IMR-90 (cell line): ENCODE results near the gene BANP. TPM values are rescaled to one million over a fixed set of nuclear protein-coding genes. Genes with fewer than 3 reads are reported as not detected.

ENCODE experiments used
- ATAC-seq: fragments of 200-7000 bp; cut with Tn5 transposase; 2 replicates; pipeline ENCODE4 v1.9.1; 2020; ENCODE audit warnings: low read depth, mild to moderate bottlenecking, moderate library complexity
- BruUV-seq: library from RNA; stranded (reverse); fragments of 400-500 nt; replicated peaks from 2 replicates; lab custom pipeline; 2021; lab: Mats Ljungman, UMichigan
- CTCF ChIA-PET: fragments of 300-600 bp; formaldehyde crosslinking; extraction: SDS; loops from one replicate; lab custom pipeline; 2021; ENCODE audit warnings: antibody characterized with exemption; lab: Yijun Ruan, JAX
- POLR2A ChIA-PET: fragments of 300-600 bp; sonication (Branson Sonifier 250); formaldehyde crosslinking; loops from one replicate; lab custom pipeline; 2022; ENCODE audit warnings: antibody characterized with exemption; ENCODE audit not compliant: unreplicated experiment; lab: Charles Lee
- DNase-seq: peaks from one replicate; pipeline ENCODE4 v3.0.0; 2013
- H2AFZ ChIP-seq: replicated peaks from 2 replicates; pipeline ENCODE3; 2013; ENCODE audit warnings: low read length, mild to moderate bottlenecking; ENCODE audit not compliant: poor library complexity
- H2AK5ac ChIP-seq: 2 replicates; pipeline ENCODE4 v1.6.1; 2013; ENCODE audit warnings: low read depth, low read length, inconsistent platforms
- H2AK9ac ChIP-seq: replicated peaks from 2 replicates; pipeline ENCODE3; 2013; ENCODE audit warnings: mild to moderate bottlenecking, low read depth, low read length, moderate library complexity; ENCODE audit not compliant: poor library complexity
- H2BK120ac ChIP-seq: 2 replicates; pipeline ENCODE4 v1.6.1; 2013; ENCODE audit warnings: low read depth, low read length, inconsistent platforms
- H2BK15ac ChIP-seq: 3 replicates; pipeline ENCODE4 v1.6.1; 2013; ENCODE audit warnings: low read depth, low read length, inconsistent platforms
- H2BK20ac ChIP-seq: 2 replicates; pipeline ENCODE4 v1.6.1; 2013; ENCODE audit warnings: low read depth, mild to moderate bottlenecking, inconsistent platforms, low read length, moderate library complexity
- H2BK5ac ChIP-seq: 2 replicates; pipeline ENCODE4 v1.6.1; 2013; ENCODE audit warnings: mild to moderate bottlenecking, low read depth, low read length, inconsistent platforms; ENCODE audit not compliant: poor library complexity, severe bottlenecking
- H3K14ac ChIP-seq: replicated peaks from 2 replicates; pipeline ENCODE4 v1.6.1; 2013; ENCODE audit warnings: low read depth, low read length, inconsistent platforms
- H3K18ac ChIP-seq: 2 replicates; pipeline ENCODE4 v1.6.1; 2013; ENCODE audit warnings: low read depth, low read length, control low read depth
- H3K23ac ChIP-seq: 2 replicates; pipeline ENCODE4 v1.6.1; 2013; ENCODE audit warnings: low read depth, low read length, inconsistent platforms
- H3K27ac ChIP-seq: 2 replicates; pipeline ENCODE4 v1.5.1; 2013; ENCODE audit warnings: mild to moderate bottlenecking, control low read depth, low read length; ENCODE audit not compliant: insufficient read depth
- H3K27me3 ChIP-seq: 2 replicates; pipeline ENCODE4 v1.6.1; 2013; ENCODE audit warnings: low read length; ENCODE audit not compliant: control insufficient read depth, insufficient read depth
- H3K36me3 ChIP-seq: 2 replicates; pipeline ENCODE4 v1.6.1; 2013; ENCODE audit warnings: low read length, mixed read lengths; ENCODE audit not compliant: control insufficient read depth, insufficient read depth
- H3K4ac ChIP-seq: 2 replicates; pipeline ENCODE4 v1.6.1; 2013; ENCODE audit warnings: low read depth, low read length, inconsistent platforms
- H3K4me1 ChIP-seq: 2 replicates; pipeline ENCODE4 v1.6.1; 2013; ENCODE audit warnings: low read length, mixed read lengths; ENCODE audit not compliant: control insufficient read depth, insufficient read depth
- H3K4me2 ChIP-seq: 2 replicates; pipeline ENCODE4 v1.6.1; 2013; ENCODE audit warnings: low read depth, mild to moderate bottlenecking, control low read depth, low read length, moderate library complexity
- H3K4me3 ChIP-seq: 2 replicates; pipeline ENCODE4 v1.5.1; 2013; ENCODE audit warnings: low read depth, mild to moderate bottlenecking, control low read depth, low read length, moderate library complexity; ENCODE audit not compliant: insufficient read depth
- H3K56ac ChIP-seq: 2 replicates; pipeline ENCODE4 v1.6.1; 2013; ENCODE audit warnings: low read length, inconsistent platforms; ENCODE audit not compliant: insufficient read depth; ENCODE audit errors: extremely low read depth
- H3K79me1 ChIP-seq, 2 experiments: 2 replicates each; pipeline ENCODE4 v1.6.1; 2013; ENCODE audit warnings: low read length in 2 of 2, inconsistent platforms in 1 of 2, low read depth in 1 of 2
- H3K9ac ChIP-seq: 2 replicates; pipeline ENCODE4 v1.6.1; 2013; ENCODE audit warnings: low read depth, low read length, control low read depth
- H3K9me1 ChIP-seq: 2 replicates; pipeline ENCODE4 v1.6.1; 2013; ENCODE audit warnings: low read length, inconsistent platforms; ENCODE audit not compliant: insufficient read depth
- H3K9me3 ChIP-seq: 2 replicates; pipeline ENCODE4 v1.6.1; 2013; ENCODE audit warnings: low read length; ENCODE audit not compliant: control insufficient read depth, insufficient read depth
- H4K20me1 ChIP-seq: 2 replicates; pipeline ENCODE4 v1.6.1; 2013; ENCODE audit warnings: low read length, inconsistent platforms; ENCODE audit not compliant: insufficient read depth
- H4K5ac ChIP-seq: 2 replicates; pipeline ENCODE4 v1.6.1; 2013; ENCODE audit warnings: mild to moderate bottlenecking, low read depth, low read length, control low read depth
- H4K8ac ChIP-seq, 2 experiments: 2 replicates each; pipeline ENCODE4 v1.6.1; 2013; ENCODE audit warnings: low read depth in 2 of 2, low read length in 2 of 2, control low read depth in 1 of 2, inconsistent platforms in 1 of 2
- H4K91ac ChIP-seq: 2 replicates; pipeline ENCODE4 v1.6.1; 2013; ENCODE audit warnings: low read depth, low read length, inconsistent platforms; ENCODE audit not compliant: insufficient read depth
- BHLHE40 ChIP-seq: fragments of 150-350 bp; IDR thresholded peaks from 2 replicates; pipeline ENCODE4 v1.6.1; 2016; ENCODE audit warnings: mild to moderate bottlenecking, low read depth, low read length
- CEBPB ChIP-seq: IDR thresholded peaks from 2 replicates; pipeline ENCODE4 v1.6.1; 2012; ENCODE audit warnings: low read depth, low read length, improper control_type of control experiment
- CTCF ChIP-seq: conservative IDR thresholded peaks from 2 replicates; pipeline ENCODE4 v1.5.1; 2012; ENCODE audit warnings: mild to moderate bottlenecking, low read depth, low read length, improper control_type of control experiment
- ELK1 ChIP-seq: fragments of 150-350 bp; IDR thresholded peaks from 2 replicates; pipeline ENCODE4 v1.6.1; 2016; ENCODE audit warnings: low read depth, mild to moderate bottlenecking, low read length, moderate library complexity, borderline replicate concordance
- FOS ChIP-seq: fragments of 150-350 bp; IDR thresholded peaks from 2 replicates; pipeline ENCODE4 v1.6.1; 2016; ENCODE audit warnings: low read depth, low read length
- MAFK ChIP-seq: IDR thresholded peaks from 2 replicates; pipeline ENCODE4 v1.6.1; 2012; ENCODE audit warnings: low read depth, low read length, improper control_type of control experiment
- MAZ ChIP-seq: IDR thresholded peaks from 2 replicates; pipeline ENCODE4 v1.6.1; 2012; ENCODE audit warnings: low read depth, mild to moderate bottlenecking, low read length, improper control_type of control experiment, moderate library complexity, borderline replicate concordance
- MXI1 ChIP-seq: IDR thresholded peaks from 2 replicates; pipeline ENCODE4 v1.6.1; 2012; ENCODE audit warnings: low read depth, mild to moderate bottlenecking, low read length, moderate library complexity, borderline replicate concordance
- NFE2L2 ChIP-seq: fragments of 150-350 bp; IDR thresholded peaks from 2 replicates; pipeline ENCODE4 v1.6.1; 2016; ENCODE audit warnings: low read depth, mild to moderate bottlenecking, low read length
- POLR2A ChIP-seq: IDR thresholded peaks from 2 replicates; pipeline ENCODE4 v1.6.1; 2012; ENCODE audit warnings: mild to moderate bottlenecking, low read depth, low read length
- RAD21 ChIP-seq: IDR thresholded peaks from 2 replicates; pipeline ENCODE4 v1.6.1; 2012; ENCODE audit warnings: low read length, improper control_type of control experiment
- RCOR1 ChIP-seq: IDR thresholded peaks from 2 replicates; pipeline ENCODE4 v1.6.1; 2012; ENCODE audit warnings: mild to moderate bottlenecking, low read length, improper control_type of control experiment; ENCODE audit not compliant: insufficient replicate concordance
- RFX5 ChIP-seq: IDR thresholded peaks from 2 replicates; pipeline ENCODE4 v1.8.0; 2012; ENCODE audit warnings: low read depth, mild to moderate bottlenecking, low read length, moderate library complexity
- SMC3 ChIP-seq: fragments of 150-350 bp; IDR thresholded peaks from 2 replicates; pipeline ENCODE4 v1.6.1; 2016; ENCODE audit warnings: low read depth, mild to moderate bottlenecking, antibody characterized with exemption, low read length, moderate library complexity
- WGBS, 2 experiments: methylation state at CpG; one replicate each; pipeline versions ENCODE4 v1.1.5 to v1.1.7; 2013; ENCODE audit warnings: missing lambda C conversion rate in 2 of 2; ENCODE audit not compliant: insufficient read length in 1 of 2; ENCODE audit errors: extremely low coverage in 2 of 2; 5-methylcytosine and 5-hydroxymethylcytosine counted together
- dilution Hi-C: fragments of 300-500 bp; cut with HindIII; formaldehyde crosslinking; loops from one replicate; pipeline ENCODE4 v1.14.3; 2018; ENCODE audit warnings: low sequenced_read_pairs; ENCODE audit not compliant: unreplicated experiment
- in situ Hi-C: fragments of 300-500 bp; cut with MboI; formaldehyde crosslinking; loops from 3 replicates; pipeline ENCODE4 v1.14.3; 2019; ENCODE audit warnings: low sequenced_read_pairs, inconsistent platforms, mixed read lengths
- intact Hi-C: fragments of 100-400 bp; cut with micrococcal nuclease; formaldehyde crosslinking; loops from 2 replicates; pipeline ENCODE4 v1.10.0; 2022
- polyA plus RNA-seq, 3 experiments: library from polyadenylated mRNA; depleted of rRNA; stranded (reverse); fragments of >200 nt; gene quantifications; 2 replicates each; pipeline ENCODE4 v1.2.3, GENCODE V29; 2012; ENCODE audit warnings: low replicate concordance in 1 of 3
- total RNA-seq: library from RNA; depleted of rRNA; stranded (reverse); fragments of >200 nt; gene quantifications from 2 replicates; pipeline ENCODE4 v1.2.3, GENCODE V29; 2012
- TF ChIP-seq, protein P1 (sequence below): fragments of 150-350 bp; IDR thresholded peaks from 2 replicates; pipeline ENCODE4 v1.6.1; 2017; ENCODE audit warnings: mild to moderate bottlenecking, antibody characterized with exemption, low read length, low read depth

BANP gene
- total and polyA plus RNA-seq, 2 of the 4 experiments (the other 2 are of a cell fraction): 17.4 to 17.9 TPM

DNA sequence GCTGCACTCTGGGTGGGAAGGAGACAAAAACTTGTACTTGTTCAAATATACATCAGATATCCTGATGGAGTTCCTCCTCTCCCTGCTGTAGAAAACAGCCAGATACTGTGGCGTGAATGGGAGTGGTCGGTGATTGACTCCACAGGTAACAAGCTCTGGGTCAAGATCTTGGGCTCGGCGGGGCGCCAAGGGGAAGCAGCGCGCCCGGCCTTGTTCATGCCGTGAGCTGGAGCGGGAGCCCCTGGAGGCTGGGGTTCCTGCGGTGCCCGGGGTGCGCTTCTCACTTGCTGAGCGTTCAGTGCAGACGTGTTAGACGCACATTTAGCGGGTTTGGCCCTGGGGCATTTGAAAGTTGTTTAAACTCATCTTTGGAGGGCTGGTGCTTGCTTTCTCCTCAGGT, 44.4 kb downstream of the BANP start:
- Histone ChIP-seq H3K4ac (no peak overlapping the region), H2BK20ac (no peak overlapping the region), H2AFZ (no peak overlapping the region), H4K8ac (no peak overlapping the region), H3K27ac (no peak overlapping the region), H2AK5ac (no peak overlapping the region), H3K4me3 (no peak overlapping the region), H3K27me3 (no peaks in the 10 kb centered on the region), H3K56ac (no peak overlapping the region), H2BK120ac (no peak overlapping the region), H2BK15ac (no peak overlapping the region), H3K18ac (no peak overlapping the region), H3K9me3 (no peaks in the 10 kb centered on the region), H3K14ac (no peak overlapping the region), H2BK5ac (no peak overlapping the region), H3K9ac (no peak overlapping the region), H3K79me1 (peaks cover 11 to 23% of the 10 kb centered on the region in 2 experiments; a peak in 3 of 4 replicates), H4K20me1 (peaks cover 4% of the 10 kb centered on the region; the same call in 1 of the 2 replicates), H3K4me1 (no peaks in the 10 kb centered on the region), H4K91ac (no peak overlapping the region), H3K9me1 (peaks cover 4% of the 10 kb centered on the region; the same call in 1 of the 2 replicates), H3K4me2 (no peak overlapping the region), H4K5ac (no peak overlapping the region), H3K23ac (no peak overlapping the region), H3K36me3 (peaks cover 2% of the 10 kb centered on the region; the same call in 1 of the 2 replicates), H2AK9ac (no peak overlapping the region)
- intact Hi-C loops (no loop called here), dilution Hi-C loops (no loop called here), in situ Hi-C loops (no loop called here)
- POLR2A ChIA-PET: no interaction called here
- TF ChIP-seq ELK1: no peak
- TF ChIP-seq CEBPB: no peak
- TF ChIP-seq BHLHE40: no peak
- TF ChIP-seq, protein P1, sequence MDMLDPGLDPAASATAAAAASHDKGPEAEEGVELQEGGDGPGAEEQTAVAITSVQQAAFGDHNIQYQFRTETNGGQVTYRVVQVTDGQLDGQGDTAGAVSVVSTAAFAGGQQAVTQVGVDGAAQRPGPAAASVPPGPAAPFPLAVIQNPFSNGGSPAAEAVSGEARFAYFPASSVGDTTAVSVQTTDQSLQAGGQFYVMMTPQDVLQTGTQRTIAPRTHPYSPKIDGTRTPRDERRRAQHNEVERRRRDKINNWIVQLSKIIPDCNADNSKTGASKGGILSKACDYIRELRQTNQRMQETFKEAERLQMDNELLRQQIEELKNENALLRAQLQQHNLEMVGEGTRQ: no peak
- no peak for TF ChIP-seq RFX5
- no peak for TF ChIP-seq NFE2L2
- no peak for TF ChIP-seq FOS
- TF ChIP-seq POLR2A: no peak
- no peak for TF ChIP-seq MXI1
- no peak for TF ChIP-seq RAD21
- no peak for TF ChIP-seq CTCF
- TF ChIP-seq MAFK: no peak
- TF ChIP-seq MAZ: no peak
- TF ChIP-seq SMC3: no peak
- no peak for TF ChIP-seq RCOR1
- DNase-seq (no peak), ATAC-seq (no peak)
- WGBS, 2 experiments: 96% methylated on average over 10 of the region's 17 CpGs; no CpG with 5 or more reads in 1 of the 2 experiments
- CTCF ChIA-PET: no interaction called here
- BruUV-seq: no TSS peak
